HepG2 (cell line): ENCODE measurements around the gene CAP2. TPM values are rescaled to one million over a fixed set of nuclear protein-coding genes. Genes with fewer than 3 reads are reported as not detected.

Experiments used
- ATAC-seq: fragments of 200-7000 bp; cut with Tn5 transposase; 3 replicates; pipeline ENCODE4 v1.9.1; 2020; ENCODE audit warnings: mild to moderate bottlenecking, moderate library complexity
- BruUV-seq: library from RNA; stranded (reverse); fragments of 400-500 nt; replicated peaks from 2 replicates; lab custom pipeline; 2021; lab: Mats Ljungman, UMichigan
- CTCF ChIA-PET: fragments of 300-600 bp; formaldehyde crosslinking; extraction: SDS; loops from one replicate; lab custom pipeline; 2021; ENCODE audit warnings: low total read pairs, inconsistent platforms, low intra/inter-chr PET ratio; lab: Yijun Ruan, JAX
- POLR2A ChIA-PET: fragments of 350-600 bp; sonication (Branson Sonifier 250); formaldehyde crosslinking; loops from one replicate; lab custom pipeline; 2020; ENCODE audit warnings: antibody characterized with exemption, inconsistent platforms; lab: Yijun Ruan, JAX
- DNase-seq: peaks from one replicate; pipeline ENCODE4 v3.0.0-alpha.2; 2015; ENCODE audit warnings: low spot score
- FAIRE-seq: peaks from 3 replicates; lab custom pipeline; 2011; peaks lifted over from hg19 to GRCh38; lab: Jason Lieb, UNC
- H2AFZ ChIP-seq: one replicate; pipeline ENCODE4 v1.6.1; 2011; ENCODE audit warnings: low read length, inconsistent platforms
- H3K27ac ChIP-seq: fragments of 300-600 bp; 3 replicates; pipeline ENCODE4 v1.8.0; 2011; ENCODE audit warnings: mixed run types, mild to moderate bottlenecking, mixed read lengths, low read length, inconsistent platforms; ENCODE audit not compliant: insufficient read depth; ENCODE audit errors: extremely low read length
- H3K27me3 ChIP-seq, 2 experiments: fragments of 200-600 bp in 1 of 2; 2 replicates in 1 of 2; 3 replicates in 1 of 2; pipeline versions ENCODE4 v1.6.0 to v1.8.0; 2011; ENCODE audit warnings: low read length in 2 of 2, mild to moderate bottlenecking in 2 of 2, moderate library complexity in 2 of 2, inconsistent platforms in 1 of 2; ENCODE audit not compliant: insufficient read depth in 2 of 2, control insufficient read depth in 1 of 2
- H3K36me3 ChIP-seq, 2 experiments: fragments of 200-600 bp in 1 of 2; replicated peaks in 1 of 2; 2 replicates in 1 of 2; 3 replicates in 1 of 2; pipeline versions ENCODE4 v1.5.1 to v1.8.0; 2011; ENCODE audit warnings: low read length in 2 of 2, inconsistent platforms in 1 of 2; ENCODE audit not compliant: insufficient read depth in 2 of 2, control insufficient read depth in 1 of 2
- H3K4me1 ChIP-seq: 2 replicates; pipeline ENCODE4 v1.5.1; 2012; ENCODE audit warnings: low read length, inconsistent platforms; ENCODE audit not compliant: insufficient read depth
- H3K4me2 ChIP-seq: 2 replicates; pipeline ENCODE4 v1.6.0; 2011; ENCODE audit warnings: low read depth, low read length, inconsistent platforms
- H3K4me3 ChIP-seq, 3 experiments: fragments of 200-600 bp in 1 of 3; sonication (generic), shearing (Covaris generic) in 1 of 3; replicated peaks in 1 of 3; 2 replicates each; pipeline ENCODE4 v1.5.1; 2011 to 2016; ENCODE audit warnings: low read length in 3 of 3, inconsistent platforms in 2 of 3, low read depth in 2 of 3, mild to moderate bottlenecking in 2 of 3, control low read depth in 1 of 3, mixed read lengths in 1 of 3; ENCODE audit not compliant: insufficient read depth in 1 of 3
- H3K79me2 ChIP-seq: one replicate; pipeline ENCODE4 v1.6.1; 2011; ENCODE audit warnings: low read length, inconsistent platforms; ENCODE audit not compliant: insufficient read depth
- H3K9ac ChIP-seq: 2 replicates; pipeline ENCODE4 v1.6.0; 2011; ENCODE audit warnings: mild to moderate bottlenecking, low read depth, low read length, inconsistent platforms; ENCODE audit not compliant: insufficient read depth
- H3K9me3 ChIP-seq: 2 replicates; pipeline ENCODE4 v1.5.1; 2012; ENCODE audit warnings: mild to moderate bottlenecking, low read length
- H4K20me1 ChIP-seq: 2 replicates; pipeline ENCODE4 v1.6.0; 2011; ENCODE audit warnings: inconsistent platforms, mild to moderate bottlenecking, low read length, moderate library complexity; ENCODE audit not compliant: insufficient read depth
- CREM ChIP-seq, 2 experiments: sonication (generic) in 1 of 2; formaldehyde crosslinking in 1 of 2; IDR thresholded peaks; 2 replicates each; pipeline versions ENCODE4 v1.4.0 to v1.6.1; 2016 to 2020; ENCODE audit warnings: antibody characterized with exemption in 1 of 2, mild to moderate bottlenecking in 1 of 2, missing genetic modification reagents in 1 of 2
- HDAC6 ChIP-seq: fragments of 200-600 bp; sonication (generic); IDR thresholded peaks from 2 replicates; pipeline ENCODE4 v1.7.0; 2017; ENCODE audit warnings: mild to moderate bottlenecking, antibody characterized with exemption, low read length, low read depth
- KLF12 ChIP-seq: sonication (generic); formaldehyde crosslinking; IDR thresholded peaks from 2 replicates; pipeline ENCODE4 v1.4.0; 2020; ENCODE audit warnings: missing genetic modification reagents, borderline replicate concordance
- NR2F2 ChIP-seq: IDR thresholded peaks from 2 replicates; pipeline ENCODE4 v1.6.1; 2012; ENCODE audit warnings: low read depth, inconsistent platforms, borderline replicate concordance
- ZNF331 ChIP-seq: sonication (generic); formaldehyde crosslinking; IDR thresholded peaks from 2 replicates; pipeline ENCODE4 v1.4.0; 2020; ENCODE audit warnings: missing genetic modification reagents
- ZNF704 ChIP-seq: sonication (generic); formaldehyde crosslinking; IDR thresholded peaks from 2 replicates; pipeline ENCODE4 v1.8.1; 2023; ENCODE audit warnings: mild to moderate bottlenecking, inconsistent platforms, moderate library complexity, missing genetic modification reagents, borderline replicate concordance
- WGBS: methylation state at CpG from one replicate; pipeline ENCODE4 v1.1.6; 2017; ENCODE audit warnings: low lambda C conversion rate; 5-methylcytosine and 5-hydroxymethylcytosine counted together
- in situ Hi-C: cut with HindIII; loops from 2 replicates; pipeline ENCODE4 v1.10.0; 2017; ENCODE audit warnings: low pct_unique_long_range_greater_than_20kb; ENCODE audit not compliant: extremely low pct_ligation_motif_present
- intact Hi-C: fragments of 100-400 bp; cut with micrococcal nuclease; formaldehyde crosslinking; loops from one replicate; pipeline ENCODE4 v1.10.0; 2022; ENCODE audit not compliant: unreplicated experiment
- polyA plus RNA-seq, 8 experiments: library from polyadenylated mRNA; depleted of rRNA in 3 of 8; stranded (reverse) in 7 of 8; unstranded in 1 of 8; fragments of >200 nt; fragmentation: Illumina TruSeq in 4 of 8; extraction: Trizol in 4 of 8; gene quantifications; 2 replicates each; pipeline versions ENCODE4 v1.2.1 to v1.2.3, GENCODE V29; 2011 to 2016; ENCODE audit warnings: low read depth in 4 of 8, missing spikeins in 1 of 8, mixed read lengths in 1 of 8; ENCODE audit not compliant: insufficient read depth in 1 of 8
- total RNA-seq, 5 experiments: library from RNA; depleted of rRNA; stranded (reverse); fragments of >200 nt; fragmentation: Illumina TruSeq; extraction: Trizol; gene quantifications; 2 replicates each; pipeline ENCODE4 v1.2.3, GENCODE V29; 2016; ENCODE audit warnings: low read depth in 1 of 5

CAP2 gene
- total and polyA plus RNA-seq, 2 of the 13 experiments (the other 11 are each of a cell fraction or from before 2014, with no cell fraction given): 7.9 to 53.1 TPM

- Histone ChIP-seq H2AFZ (no peak overlapping the region), H4K20me1 (no peaks in the 10 kb centered on the region), H3K36me3 (peaks cover 0 to under 1% of the 10 kb centered on the region in 2 experiments; a peak in 3 of 5 replicates), H3K4me3 (no peak overlapping the region), H3K27ac (no peak overlapping the region), H3K4me2 (no peak overlapping the region), H3K27me3 (no peaks in the 10 kb centered on the region)
- 95% methylated on average over 4 of the region's 4 CpGs for WGBS
- no peak for DNase-seq
- FAIRE-seq: no peak
- intact Hi-C loops (no loop called here), in situ Hi-C loops (no loop called here)
- no peak for TF ChIP-seq HDAC6
- no peak for TF ChIP-seq ZNF704 (CRISPR knock-in tag)
- no peak for TF ChIP-seq KLF12 (CRISPR knock-in tag)
- TF ChIP-seq CREM (IDR thresholded peaks at IDR 0.05): no peak
- no peak for TF ChIP-seq CREM (CRISPR knock-in tag; IDR thresholded peaks at IDR 0.05)
- TF ChIP-seq NR2F2: no peak
- no peak for TF ChIP-seq ZNF331 (CRISPR knock-in tag)
- TF ChIP-seq, all 625 proteins: peak for 0
- ChIA-PET CTCF (no interaction called here), POLR2A (no interaction called here)
- no peak for ATAC-seq
- H3K9me3 ChIP-seq: no peaks in the 10 kb centered on the region
- BruUV-seq: no TSS peak
- peaks cover 9% of the 10 kb centered on the region for H3K79me2 ChIP-seq
- H3K9ac ChIP-seq: no peak overlapping the region
- H3K4me1 ChIP-seq: peaks cover 16% of the 10 kb centered on the region; the same call in 1 of the 2 replicates
These were observed 24.4 kb downstream of the CAP2 start for GRCh38 chr6:17417817-17418216.
